DMS 273 (cell line): ENCODE data around the gene MIEF1.

ENCODE experiments used
- DNase-seq: peaks from one replicate; lab custom pipeline; 2025; ENCODE audit not compliant: unreplicated experiment; lab: John Stamatoyannopoulos, UW

MIEF1 gene

DNA sequence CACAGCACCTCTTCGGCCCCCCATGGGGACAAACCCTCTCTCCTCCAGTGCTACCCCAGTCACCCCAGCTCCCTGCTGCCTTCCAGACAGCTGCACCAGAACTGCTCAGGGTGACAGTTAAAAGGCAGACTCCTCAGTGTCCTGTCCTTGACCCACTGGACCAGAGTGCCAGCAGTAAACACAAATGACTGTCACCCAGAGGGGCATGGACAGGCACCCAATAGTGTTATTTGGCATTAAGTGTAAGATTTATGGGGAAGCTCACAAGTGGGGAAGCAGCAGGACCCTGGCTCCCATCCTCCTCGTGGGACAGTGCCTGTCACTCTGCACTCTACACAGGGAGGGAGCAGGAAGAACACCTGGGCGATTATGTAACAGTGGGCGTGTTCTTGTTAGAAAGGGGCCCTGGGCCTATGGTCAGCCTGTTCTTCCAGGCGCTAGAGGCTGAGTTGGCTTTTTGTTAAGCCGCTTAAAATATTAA, 25.4 kb downstream of the MIEF1 start:
- DNase-seq = peak; percentile 33

- peak; percentile 34 for DNase-seq
Observed at GRCh38 chr22:39528080-39528661, 26.1 kb downstream of the MIEF1 start.

- peak; percentile 94 for DNase-seq
Observed at GRCh38 chr22:39528681-39529486, 26.8 kb downstream of the MIEF1 start.

DNA sequence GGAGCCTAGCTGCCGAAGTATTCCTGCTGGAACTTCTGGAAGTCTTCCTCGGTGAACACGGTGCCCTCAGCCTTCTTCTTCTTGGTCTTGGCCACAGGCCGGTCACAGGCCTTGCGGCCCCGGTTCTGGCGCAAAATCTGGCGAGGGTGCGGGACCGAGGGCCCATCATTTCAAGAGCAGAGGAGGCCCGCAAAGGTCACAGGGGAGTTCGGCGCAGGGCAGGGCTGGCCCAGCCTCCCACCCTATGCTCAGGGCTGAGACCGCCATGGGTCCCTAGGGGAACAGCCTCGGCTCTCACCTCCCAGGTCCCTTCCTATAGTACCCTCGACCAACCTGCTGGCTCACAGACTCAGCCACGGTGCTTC, 27.4 kb downstream of the MIEF1 start:
- no peak for DNase-seq

DNA sequence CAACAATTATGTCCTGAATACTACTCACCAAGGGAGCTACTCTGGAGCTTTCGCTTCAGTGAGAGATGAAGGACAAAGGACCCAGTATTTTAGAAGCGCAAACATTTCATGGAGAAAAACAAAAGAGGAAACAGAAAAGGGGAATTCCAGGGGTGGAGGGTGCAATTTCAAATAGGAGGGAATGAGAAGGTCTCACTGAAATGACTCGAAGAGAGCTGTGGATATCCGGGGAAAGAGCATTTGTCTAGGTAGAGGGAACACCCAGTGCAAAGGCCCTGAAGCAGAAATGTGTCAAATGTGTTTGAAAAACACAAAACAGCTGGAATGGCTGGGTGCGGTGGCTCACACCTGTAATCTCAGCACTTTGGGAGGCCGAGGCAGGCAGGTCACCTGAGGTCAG, 28.0 kb downstream of the MIEF1 start:
- no peak for DNase-seq

DNA sequence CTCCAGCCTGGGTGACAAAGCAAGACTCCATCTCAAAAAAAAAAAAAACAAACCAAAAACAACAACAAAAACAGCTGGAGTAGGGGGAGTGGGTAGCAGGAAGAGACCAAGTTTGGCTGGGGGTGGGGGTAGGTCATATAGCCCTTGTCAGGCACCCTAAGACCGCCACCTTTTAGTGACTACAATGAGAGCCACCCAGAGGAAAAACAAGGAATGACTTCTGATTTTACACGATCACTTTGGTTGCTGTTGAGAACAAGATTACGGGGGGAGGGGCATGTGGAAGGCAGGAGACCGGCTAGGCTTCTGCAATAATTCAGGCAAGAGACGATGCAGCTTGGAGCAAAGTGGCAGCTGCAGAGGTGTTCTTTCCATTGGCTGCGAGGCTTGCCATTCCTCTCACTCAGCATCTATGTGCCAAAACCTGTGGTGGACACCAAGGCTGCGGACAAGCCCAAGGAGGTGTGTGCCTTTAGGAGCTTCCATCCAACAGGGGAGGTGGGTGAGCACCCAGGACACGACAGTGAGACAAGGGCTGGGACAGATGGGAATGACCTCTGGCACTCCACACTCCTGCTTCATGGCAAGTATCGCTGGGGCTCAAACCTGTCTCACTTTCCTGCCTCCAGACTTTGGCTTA, 28.7 kb downstream of the MIEF1 start:
- peak; percentile 66 for DNase-seq

GRCh38 chr22:39532215-39533073, 30.4 kb downstream of the MIEF1 start, which contains the start of gene RPS19BP1:
Gene RPS19BP1 (minus strand): TSS chr22:39532748. CDS start chr22:39532738, 10 bp downstream.
- peak; percentile 99 for DNase-seq

DNA sequence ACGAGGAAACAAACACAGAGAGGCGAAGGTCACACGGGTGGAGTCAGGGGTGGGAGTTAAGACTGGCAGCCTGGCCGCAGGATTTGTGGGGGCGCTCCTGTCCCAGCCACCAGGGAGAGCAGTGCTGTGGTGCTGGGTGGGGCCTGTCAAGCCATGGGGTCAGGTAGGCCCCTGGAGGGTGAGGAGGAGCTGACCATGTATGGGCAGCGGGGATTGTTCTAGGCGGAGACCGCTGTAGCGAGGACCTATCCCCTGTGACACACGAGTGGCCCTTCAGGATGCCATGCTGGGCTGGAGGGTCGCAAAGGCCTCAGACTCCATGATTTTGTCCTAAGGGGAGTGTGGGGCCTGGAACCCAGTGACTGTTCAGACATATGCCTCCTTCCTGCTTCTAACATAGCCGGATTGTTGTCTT, 32.0 kb downstream of the MIEF1 start:
- no peak for DNase-seq

DNA sequence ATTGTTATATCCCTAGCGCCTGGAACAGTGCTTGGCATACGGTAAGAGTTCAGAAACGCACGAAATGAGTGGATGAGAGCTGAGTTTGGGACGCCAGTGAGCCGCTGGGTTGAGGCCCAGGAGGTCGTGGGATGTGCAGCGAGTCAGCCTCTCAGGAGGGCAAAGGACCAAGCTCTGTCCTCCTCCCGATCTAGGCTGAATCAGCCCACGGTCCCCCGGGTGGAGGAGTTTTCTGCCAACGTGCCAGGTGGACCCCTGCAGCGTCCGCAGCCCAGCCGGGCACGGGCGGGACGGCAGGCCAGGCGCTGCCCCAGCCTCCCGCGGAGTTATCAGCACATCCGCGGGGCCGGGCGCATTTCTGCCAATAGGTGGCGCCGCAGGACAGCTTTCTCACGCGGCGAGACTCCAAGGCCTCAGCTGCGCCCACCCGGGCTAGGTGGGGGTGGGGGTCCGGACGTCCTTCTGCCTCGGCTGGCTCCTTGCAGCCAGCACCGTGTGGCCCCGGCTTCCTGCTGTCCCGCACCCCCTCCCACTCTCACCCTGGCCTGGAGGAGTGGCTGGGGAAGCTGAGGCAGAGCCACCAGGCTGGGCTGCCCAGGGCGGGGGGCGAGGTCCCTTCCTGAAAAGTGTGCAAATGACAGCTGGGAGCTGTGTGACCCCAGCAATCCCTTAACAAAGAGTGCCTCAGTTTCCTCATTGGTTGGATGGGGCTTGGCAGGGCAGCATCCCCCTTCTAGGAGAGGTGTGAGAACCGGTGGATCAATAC, 32.7 kb downstream of the MIEF1 start:
- DNase-seq = peak; percentile 86

- no peak for DNase-seq
Observed at GRCh38 chr22:39535357-39535725, 33.3 kb downstream of the MIEF1 start.

- no peak for DNase-seq
Observed at GRCh38 chr22:39535831-39536449, 33.9 kb downstream of the MIEF1 start.

- DNase-seq = no peak
Observed at GRCh38 chr22:39536711-39537110, 34.6 kb downstream of the MIEF1 start.

- peak; percentile 27 for DNase-seq
Observed at GRCh38 chr22:39537975-39538374, 35.9 kb downstream of the MIEF1 start.

DNA sequence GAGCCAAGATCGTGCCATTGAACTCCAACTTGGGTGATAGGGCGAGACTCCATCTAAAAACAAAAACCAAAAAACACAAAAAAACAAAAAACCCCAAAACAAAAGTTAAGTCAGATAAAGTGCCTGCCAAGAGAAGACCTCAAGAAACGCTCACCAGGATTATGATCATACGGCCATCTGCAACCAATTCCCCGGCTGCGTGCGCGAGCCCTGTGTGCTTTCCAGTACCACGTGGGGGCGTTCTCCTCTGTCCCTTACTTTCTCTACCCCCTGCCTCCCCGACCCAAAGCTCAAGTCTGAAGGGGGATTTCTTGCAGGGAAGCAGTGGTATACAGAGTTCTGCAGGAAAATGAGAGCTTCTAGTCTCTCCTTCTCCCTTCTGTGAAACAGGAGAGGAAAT, 41.0 kb downstream of the MIEF1 start:
- DNase-seq = peak; percentile 77

DNA sequence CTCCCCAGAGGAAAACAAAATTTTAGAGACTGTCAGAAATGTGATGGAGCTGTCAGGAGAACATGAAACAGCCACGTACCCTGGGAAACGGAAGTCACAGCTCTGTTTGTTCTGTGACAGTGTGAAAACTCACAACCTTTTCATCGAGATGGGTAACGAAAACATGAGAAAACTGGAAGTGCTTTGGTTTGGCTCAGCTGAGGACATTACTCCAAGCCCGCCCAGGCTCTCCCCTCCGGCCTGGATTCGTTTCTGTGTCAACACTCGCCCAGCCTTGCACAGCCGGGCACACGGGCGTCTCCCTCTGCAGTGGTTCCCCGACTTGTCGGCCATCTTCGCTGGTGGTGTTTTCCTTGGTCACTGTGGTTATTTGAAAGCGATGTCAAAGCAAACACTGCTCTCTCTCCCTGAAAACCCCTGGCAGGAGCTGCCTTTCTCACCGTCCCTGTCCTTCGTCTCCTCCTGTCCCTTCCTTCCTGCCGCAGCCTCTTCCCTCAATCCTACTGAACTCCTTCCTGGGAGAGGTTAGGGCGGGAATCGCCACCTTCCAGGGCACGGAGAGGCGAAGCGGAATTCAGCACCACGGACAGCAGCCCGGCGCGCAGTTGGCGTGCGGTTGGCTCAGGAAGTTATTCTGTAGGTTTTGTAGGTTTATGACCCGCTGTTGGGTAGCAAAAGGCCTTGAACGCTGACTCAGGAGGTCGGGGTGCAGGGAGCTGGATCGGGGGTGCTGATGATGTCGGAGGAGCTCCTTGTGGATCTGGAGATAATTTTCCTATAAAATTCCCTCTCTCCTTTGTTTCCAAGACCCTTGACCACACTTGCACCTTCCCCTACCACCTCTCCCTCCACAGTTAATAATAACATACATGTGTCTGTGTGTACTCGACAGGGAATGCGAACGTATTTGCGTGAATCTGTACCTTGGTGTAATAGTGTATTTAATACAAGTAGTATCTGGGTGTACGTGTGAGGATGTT, 43.6 kb downstream of the MIEF1 start:
- no peak for DNase-seq

DNA sequence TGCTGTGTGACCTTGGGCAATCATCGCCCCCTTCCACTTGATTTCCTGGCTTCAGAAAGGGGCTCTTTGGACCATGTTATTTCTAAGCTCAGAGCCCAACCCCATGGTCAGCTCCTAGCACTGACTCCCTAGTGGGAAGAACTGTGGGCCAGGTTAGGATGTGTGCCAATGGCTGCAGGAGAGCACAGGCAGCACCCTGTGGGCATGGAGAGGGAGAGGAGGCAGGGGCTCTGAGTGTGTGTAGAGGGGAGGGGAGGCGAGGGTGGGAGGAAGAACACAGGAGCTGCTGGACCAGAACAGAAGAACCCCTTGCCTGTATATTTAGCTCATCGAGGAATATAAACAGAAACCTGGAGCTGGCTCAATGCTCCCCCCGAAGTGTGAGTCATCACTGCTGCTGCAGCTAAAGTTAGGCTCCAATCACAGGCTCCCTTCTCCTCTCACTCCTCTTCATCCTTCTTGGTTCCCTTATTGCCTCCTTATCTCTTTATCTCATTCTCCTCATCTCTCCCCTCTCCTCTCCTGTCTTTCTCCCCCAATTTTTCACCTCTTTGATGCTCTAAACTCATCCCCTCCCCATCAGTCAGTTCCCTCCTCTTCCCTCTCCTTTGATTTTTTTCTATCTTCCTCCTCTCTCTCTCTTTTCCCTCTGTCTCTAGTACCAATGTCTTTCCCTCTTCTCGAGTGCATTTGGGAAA, 44.9 kb downstream of the MIEF1 start:
- peak; percentile 20 for DNase-seq

GRCh38 chr22:39547587-39547947, 45.5 kb downstream of the MIEF1 start:
- DNase-seq = no peak

DNA sequence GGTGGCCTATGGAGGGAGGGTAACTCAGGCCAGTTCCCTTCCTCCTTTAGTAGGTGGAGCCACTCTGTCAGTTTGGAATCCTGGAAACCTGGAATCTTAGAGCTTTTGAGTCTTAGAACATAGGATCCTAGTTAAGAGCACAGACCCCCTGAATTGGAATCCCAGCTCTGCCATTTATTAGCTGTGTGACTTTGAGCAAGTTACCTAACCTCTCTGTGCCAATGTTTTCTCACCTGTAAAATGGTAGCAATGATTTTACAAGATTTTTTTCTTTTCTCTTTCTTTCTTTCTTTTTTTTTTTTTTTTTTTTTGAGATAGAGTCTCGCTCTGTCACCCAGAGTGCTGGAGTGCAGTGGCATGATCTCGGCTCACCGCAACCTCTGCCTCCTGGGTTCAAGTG, 51.3 kb downstream of the MIEF1 start:
- no peak for DNase-seq
